GM12865 (cell line): ENCODE measurements around the gene LRRC4.

Source experiments
- DNase-seq: peaks from one replicate; pipeline ENCODE4 v3.0.0; 2010; ENCODE audit warnings: low read depth
- H3K4me3 ChIP-seq: 2 replicates; pipeline ENCODE4 v1.5.1; 2011; ENCODE audit warnings: mild to moderate bottlenecking, low read depth, low read length, control low read depth
- CTCF ChIP-seq: IDR thresholded peaks from 2 replicates; pipeline ENCODE4 v1.5.1; 2011; ENCODE audit warnings: low read length, control low read depth, low read depth, inconsistent platforms; ENCODE audit not compliant: insufficient read depth; ENCODE audit errors: missing control alignments

Gene LRRC4

GRCh38 chr7:127980901-127981300 lies 50.3 kb downstream of the LRRC4 start:
- TF ChIP-seq CTCF = no peak
- H3K4me3 ChIP-seq = no peak overlapping the region
- no peak for DNase-seq

- TF ChIP-seq CTCF = no peak
- no peak overlapping the region for H3K4me3 ChIP-seq
- DNase-seq = no peak
These were observed 51.5 kb downstream of the LRRC4 start for GRCh38 chr7:127979728-127980126.

- H3K4me3 ChIP-seq = no peak overlapping the region
- no peak for TF ChIP-seq CTCF
- DNase-seq = no peak
These were observed 52.0 kb downstream of the LRRC4 start for GRCh38 chr7:127979113-127979727.

GRCh38 chr7:127978421-127978820 lies 52.8 kb downstream of the LRRC4 start:
- DNase-seq = no peak
- no peak for TF ChIP-seq CTCF

More at GRCh38 chr7:127978421-127978820, 52.8 kb downstream of the LRRC4 start:
- H3K4me3 ChIP-seq = no peak overlapping the region
